ENCODE data around the gene RPP40.
A peak's percentile ranks its signal among the peaks of the same experiment; 100 is the strongest.

RPP40 gene

GRCh38 chr6:5003604-5004372 lies at the start of gene RPP40:
Gene RPP40, minus strand, starts transcription at chr6:5004037. Its CDS starts 35 bp downstream, at chr6:5004002.
- peak within 1 kb of the TSS; percentile 66 for H3K4me3 ChIP-seq (ENCODE audit: low read depth, low read length)
- TF ChIP-seq, protein P1, sequence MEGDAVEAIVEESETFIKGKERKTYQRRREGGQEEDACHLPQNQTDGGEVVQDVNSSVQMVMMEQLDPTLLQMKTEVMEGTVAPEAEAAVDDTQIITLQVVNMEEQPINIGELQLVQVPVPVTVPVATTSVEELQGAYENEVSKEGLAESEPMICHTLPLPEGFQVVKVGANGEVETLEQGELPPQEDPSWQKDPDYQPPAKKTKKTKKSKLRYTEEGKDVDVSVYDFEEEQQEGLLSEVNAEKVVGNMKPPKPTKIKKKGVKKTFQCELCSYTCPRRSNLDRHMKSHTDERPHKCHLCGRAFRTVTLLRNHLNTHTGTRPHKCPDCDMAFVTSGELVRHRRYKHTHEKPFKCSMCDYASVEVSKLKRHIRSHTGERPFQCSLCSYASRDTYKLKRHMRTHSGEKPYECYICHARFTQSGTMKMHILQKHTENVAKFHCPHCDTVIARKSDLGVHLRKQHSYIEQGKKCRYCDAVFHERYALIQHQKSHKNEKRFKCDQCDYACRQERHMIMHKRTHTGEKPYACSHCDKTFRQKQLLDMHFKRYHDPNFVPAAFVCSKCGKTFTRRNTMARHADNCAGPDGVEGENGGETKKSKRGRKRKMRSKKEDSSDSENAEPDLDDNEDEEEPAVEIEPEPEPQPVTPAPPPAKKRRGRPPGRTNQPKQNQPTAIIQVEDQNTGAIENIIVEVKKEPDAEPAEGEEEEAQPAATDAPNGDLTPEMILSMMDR (IDR thresholded peaks at IDR 0.05; ENCODE audit: low read depth, low read length) = peak; percentile 82

DNA sequence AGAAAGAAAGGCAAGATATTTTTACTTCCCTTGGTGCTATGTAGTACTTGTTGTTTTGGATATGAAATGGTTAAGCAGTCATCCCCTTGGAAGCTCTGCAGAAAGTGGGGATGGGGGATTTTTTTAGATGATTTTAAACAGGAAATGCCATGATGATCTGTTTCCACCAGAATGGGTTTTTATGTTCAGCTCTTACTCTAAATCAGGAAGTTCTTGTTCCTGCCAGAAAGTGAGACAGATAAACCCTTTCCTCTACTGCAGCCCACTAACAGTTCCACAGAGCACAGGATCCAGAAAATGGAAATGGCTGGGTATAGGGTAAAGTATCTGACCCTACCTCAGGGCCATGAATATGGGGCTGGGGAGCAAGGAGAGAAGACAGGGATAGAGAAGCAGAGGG lies 49.2 kb upstream of the RPP40 start:
- TF ChIP-seq, protein P1 (IDR thresholded peaks at IDR 0.05; ENCODE audit: low read depth, low read length) = no peak
- peak overlapping the region; percentile 8 for H3K4me3 ChIP-seq (ENCODE audit: low read depth, low read length)

- TF ChIP-seq, protein P1 (IDR thresholded peaks at IDR 0.05; ENCODE audit: low read depth, low read length) = no peak
- H3K4me3 ChIP-seq (ENCODE audit: low read depth, low read length) = no peak overlapping the region
Measured at GRCh38 chr6:5051394-5051793, 47.6 kb upstream of the RPP40 start.

- H3K4me3 ChIP-seq (ENCODE audit: low read depth, low read length) = no peak overlapping the region
- TF ChIP-seq, protein P1 (IDR thresholded peaks at IDR 0.05; ENCODE audit: low read depth, low read length) = no peak
Measured at GRCh38 chr6:5050009-5050408, 46.2 kb upstream of the RPP40 start.

GRCh38 chr6:5046430-5046829 lies 42.6 kb upstream of the RPP40 start:
- TF ChIP-seq, protein P1 (IDR thresholded peaks at IDR 0.05; ENCODE audit: low read depth, low read length) = no peak

DNA sequence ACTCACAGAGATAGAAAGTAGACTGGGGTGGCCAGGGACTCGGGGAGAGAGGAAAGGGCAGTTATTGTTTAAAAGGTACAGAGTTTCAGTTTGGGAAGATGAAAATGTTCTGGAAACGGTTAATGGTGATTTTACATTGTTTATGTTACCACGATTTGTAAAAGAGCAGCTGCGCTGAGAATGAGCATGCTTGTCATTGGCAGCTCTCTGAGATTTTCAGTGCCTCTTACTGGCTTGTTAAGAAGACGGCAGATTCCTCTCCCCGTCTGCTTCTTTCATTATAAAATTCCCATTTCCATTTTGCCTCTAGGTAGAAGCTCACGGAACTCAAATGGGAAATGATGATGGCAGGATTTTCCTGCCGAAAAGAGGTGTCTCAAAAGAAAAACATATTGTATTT lies 41.6 kb upstream of the RPP40 start:
- TF ChIP-seq, protein P1 (IDR thresholded peaks at IDR 0.05; ENCODE audit: low read depth, low read length) = no peak
- peak overlapping the region; percentile 22; the same call in 1 of the 2 replicates for H3K4me3 ChIP-seq (ENCODE audit: low read depth, low read length)

More at GRCh38 chr6:5046430-5046829, 42.6 kb upstream of the RPP40 start:
- H3K4me3 ChIP-seq (ENCODE audit: low read depth, low read length) = no peak overlapping the region

DNA sequence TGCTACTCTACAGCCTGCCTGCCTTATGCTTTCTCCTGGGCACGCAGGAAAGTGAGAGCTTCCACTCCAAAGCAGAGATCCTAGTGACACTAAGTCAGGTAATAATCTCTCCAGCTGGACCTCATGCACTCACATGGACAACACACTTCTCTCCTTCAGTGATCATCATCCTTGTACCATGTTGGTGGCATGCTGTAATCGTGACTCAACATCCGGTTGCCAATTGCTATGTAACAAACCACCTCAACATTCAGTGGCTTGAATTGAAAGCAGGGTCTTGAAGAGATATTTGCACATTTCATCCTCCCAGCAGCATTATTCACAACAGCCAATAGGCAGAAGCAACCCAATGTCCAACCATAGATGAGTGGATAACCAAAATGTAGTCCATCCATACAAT lies 41.0 kb upstream of the RPP40 start:
- no peak overlapping the region for H3K4me3 ChIP-seq (ENCODE audit: low read depth, low read length)
- TF ChIP-seq, protein P1 (IDR thresholded peaks at IDR 0.05; ENCODE audit: low read depth, low read length) = no peak

All from WI38 (cell line).